ENCODE results near the gene NPPC. TPM values are rescaled to one million over a fixed set of nuclear protein-coding genes. Genes with fewer than 3 reads are reported as not detected.

NPPC gene
- total RNA-seq, 3 donors from 2014 or later, result 0.44 to 0.66 TPM; not detected in 1

GRCh38 chr2:231926761-231927565 lies 767 bp upstream of the NPPC start:
- TF ChIP-seq, protein P1, sequence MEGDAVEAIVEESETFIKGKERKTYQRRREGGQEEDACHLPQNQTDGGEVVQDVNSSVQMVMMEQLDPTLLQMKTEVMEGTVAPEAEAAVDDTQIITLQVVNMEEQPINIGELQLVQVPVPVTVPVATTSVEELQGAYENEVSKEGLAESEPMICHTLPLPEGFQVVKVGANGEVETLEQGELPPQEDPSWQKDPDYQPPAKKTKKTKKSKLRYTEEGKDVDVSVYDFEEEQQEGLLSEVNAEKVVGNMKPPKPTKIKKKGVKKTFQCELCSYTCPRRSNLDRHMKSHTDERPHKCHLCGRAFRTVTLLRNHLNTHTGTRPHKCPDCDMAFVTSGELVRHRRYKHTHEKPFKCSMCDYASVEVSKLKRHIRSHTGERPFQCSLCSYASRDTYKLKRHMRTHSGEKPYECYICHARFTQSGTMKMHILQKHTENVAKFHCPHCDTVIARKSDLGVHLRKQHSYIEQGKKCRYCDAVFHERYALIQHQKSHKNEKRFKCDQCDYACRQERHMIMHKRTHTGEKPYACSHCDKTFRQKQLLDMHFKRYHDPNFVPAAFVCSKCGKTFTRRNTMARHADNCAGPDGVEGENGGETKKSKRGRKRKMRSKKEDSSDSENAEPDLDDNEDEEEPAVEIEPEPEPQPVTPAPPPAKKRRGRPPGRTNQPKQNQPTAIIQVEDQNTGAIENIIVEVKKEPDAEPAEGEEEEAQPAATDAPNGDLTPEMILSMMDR (IDR thresholded peaks at IDR 0.05), result peak in 1 of 3 donors; percentile 8
- no peak for TF ChIP-seq POLR2AphosphoS5 (IDR thresholded peaks at IDR 0.05)
- TF ChIP-seq POLR2A (IDR thresholded peaks at IDR 0.05), result no peak
- Histone ChIP-seq H3K36me3 (no peaks in the 10 kb centered on the region), H3K27me3 (peaks cover 0 to 17% of the 10 kb centered on the region in 2 donors), H3K4me1 (peaks cover 0 to 8% of the 10 kb centered on the region in 2 donors), H3K9me3 (no peaks in the 10 kb centered on the region), H3K4me3 (peak overlapping the region in 2 of 3 donors; percentile 49 to 71), H3K27ac (no peak overlapping the region)
- DNase-seq (ENCODE audit: low spot score in 2 of 2), result peak in 1 of 2 donors; percentile 52
- intact Hi-C loops (cut with DNase I; ENCODE audit: low total_unique reads), result loop anchor here (10.0 kb wide), 1 partner anchor 398 kb away; no protein-coding TSS in a partner anchor

- H3K4me3 ChIP-seq, result peak overlapping the region; percentile 32 to 71 (median 49)
- H3K27ac ChIP-seq, result no peak overlapping the region
- intact Hi-C loops (cut with DNase I; ENCODE audit: low total_unique reads), result loop anchor here (10.0 kb wide), 1 partner anchor 399 kb away; no protein-coding TSS in a partner anchor
- no peaks in the 10 kb centered on the region for H3K36me3 ChIP-seq
- H3K27me3 ChIP-seq, result peaks cover 0 to 17% of the 10 kb centered on the region in 2 donors
- peaks cover 0 to 8% of the 10 kb centered on the region in 2 donors for H3K4me1 ChIP-seq
- no peaks in the 10 kb centered on the region for H3K9me3 ChIP-seq
- no peak for TF ChIP-seq POLR2AphosphoS5 (IDR thresholded peaks at IDR 0.05)
- TF ChIP-seq, protein P1 (IDR thresholded peaks at IDR 0.05), result peak; percentile 45 to 92 (median 47)
- DNase-seq (ENCODE audit: low spot score in 2 of 2), result peak; percentile 72 to 87
These were observed 655 bp downstream of the NPPC start for GRCh38 chr2:231925303-231926179.

GRCh38 chr2:231924889-231925275 lies 1.3 kb downstream of the NPPC start:
- no peaks in the 10 kb centered on the region for H3K36me3 ChIP-seq
- intact Hi-C loops (cut with DNase I; ENCODE audit: low total_unique reads), result loop anchor here (10.0 kb wide), 1 partner anchor 400 kb away; no protein-coding TSS in a partner anchor
- H3K9me3 ChIP-seq, result no peaks in the 10 kb centered on the region
- no peak for TF ChIP-seq POLR2AphosphoS5 (IDR thresholded peaks at IDR 0.05)
- TF ChIP-seq POLR2A (IDR thresholded peaks at IDR 0.05), result no peak
- TF ChIP-seq, protein P1 (IDR thresholded peaks at IDR 0.05), result no peak
- peaks cover 0 to 8% of the 10 kb centered on the region in 2 donors for H3K4me1 ChIP-seq
- DNase-seq (ENCODE audit: low spot score in 2 of 2), result no peak
- no peak overlapping the region for H3K27ac ChIP-seq
- peak overlapping the region in 2 of 3 donors; percentile 49 to 71 for H3K4me3 ChIP-seq
- peaks cover 0 to 17% of the 10 kb centered on the region in 2 donors for H3K27me3 ChIP-seq

DNA sequence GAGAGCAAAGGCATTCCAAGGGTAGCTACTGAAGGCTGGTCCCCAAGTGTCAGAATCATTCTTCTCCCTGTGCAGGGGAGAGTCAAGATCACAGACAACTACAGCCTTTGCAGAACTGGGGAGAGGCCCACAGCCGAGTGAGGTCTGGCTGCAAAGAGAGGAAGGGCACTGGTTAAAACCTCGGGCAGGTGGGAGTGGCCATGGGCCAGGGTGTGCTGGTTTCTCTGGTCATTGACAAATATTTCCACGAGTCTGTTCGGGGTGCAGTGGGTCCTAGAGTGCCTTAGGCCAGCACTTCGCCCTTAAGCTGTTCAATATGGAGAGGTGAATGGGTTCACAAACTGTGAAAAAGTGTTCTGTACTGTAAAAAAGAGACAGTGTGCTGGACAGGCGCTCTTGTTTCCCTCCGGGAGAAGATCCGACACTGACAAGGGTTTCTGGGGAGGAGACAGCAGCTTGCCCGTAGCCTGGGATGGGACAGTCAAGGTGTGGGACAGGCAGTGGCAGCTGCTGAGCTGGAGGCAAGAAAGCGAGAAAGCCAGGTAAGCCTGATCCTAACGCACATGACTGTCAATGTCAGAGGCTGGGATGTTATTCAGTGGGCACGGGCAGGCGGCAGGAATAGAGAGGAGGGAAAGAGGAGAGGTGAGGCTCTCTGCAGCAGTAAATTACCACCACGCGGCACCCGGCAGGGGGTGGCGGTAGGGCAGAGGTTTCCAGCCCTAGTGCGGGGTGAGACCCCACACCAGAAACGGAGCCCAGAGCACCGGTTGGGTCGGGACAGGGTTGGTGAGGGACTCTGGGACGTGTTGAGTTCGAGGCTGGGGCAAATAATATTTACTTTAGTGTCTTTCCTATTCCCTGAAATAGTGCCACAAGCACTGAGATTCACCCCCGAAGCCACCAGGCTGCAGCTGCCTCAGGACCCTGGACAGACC lies 2.0 kb downstream of the NPPC start:
- H3K4me3 ChIP-seq, result peak overlapping the region in 1 of 3 donors; percentile 71
- DNase-seq (ENCODE audit: low spot score in 2 of 2), result peak in 1 of 2 donors; percentile 45

More for the DNA sequence above, 2.0 kb downstream of the NPPC start:
- Histone ChIP-seq H3K36me3 (no peaks in the 10 kb centered on the region), H3K27ac (no peak overlapping the region), H3K9me3 (no peaks in the 10 kb centered on the region), H3K4me1 (peaks cover 0 to 8% of the 10 kb centered on the region in 2 donors), H3K27me3 (peaks cover 0 to 17% of the 10 kb centered on the region in 2 donors)
- TF ChIP-seq POLR2A (IDR thresholded peaks at IDR 0.05), result no peak
- TF ChIP-seq, protein P1 (IDR thresholded peaks at IDR 0.05), result no peak
- no peak for TF ChIP-seq POLR2AphosphoS5 (IDR thresholded peaks at IDR 0.05)
- intact Hi-C loops (cut with DNase I; ENCODE audit: low total_unique reads), result loop anchor here (10.0 kb wide), 1 partner anchor 401 kb away; no protein-coding TSS in a partner anchor
